H9 (cell line): ENCODE data around the gene COMT. TPM values are rescaled to one million over a fixed set of nuclear protein-coding genes. Genes with fewer than 3 reads are reported as not detected.

Experiments used
- DNase-seq: peaks from one replicate; pipeline ENCODE4 v3.0.0-alpha.2; 2017
- H2AFZ ChIP-seq: one replicate; pipeline ENCODE4 v1.6.1; 2013; ENCODE audit warnings: mild to moderate bottlenecking, low read length, control low read depth, moderate library complexity
- H2AK5ac ChIP-seq: 2 replicates; pipeline ENCODE4 v1.6.1; 2013; ENCODE audit warnings: low read length, control low read depth, mixed read lengths; ENCODE audit not compliant: insufficient read length
- H2BK120ac ChIP-seq: one replicate; pipeline ENCODE4 v1.6.1; 2013; ENCODE audit warnings: low read depth, mild to moderate bottlenecking, low read length, control low read depth, inconsistent platforms; ENCODE audit not compliant: poor library complexity, severe bottlenecking
- H2BK12ac ChIP-seq: 2 replicates; pipeline ENCODE4 v1.6.1; 2013; ENCODE audit warnings: low read length, control low read depth, mixed read lengths, low read depth; ENCODE audit not compliant: insufficient read length
- H2BK15ac ChIP-seq: 2 replicates; pipeline ENCODE4 v1.6.1; 2013; ENCODE audit warnings: low read depth, low read length, control low read depth
- H2BK20ac ChIP-seq: one replicate; pipeline ENCODE4 v1.6.1; 2013; ENCODE audit warnings: low read depth, mild to moderate bottlenecking, low read length, control low read depth, inconsistent platforms; ENCODE audit not compliant: poor library complexity, severe bottlenecking
- H2BK5ac ChIP-seq: 2 replicates; pipeline ENCODE4 v1.6.1; 2013; ENCODE audit warnings: low read length, control low read depth, mixed read lengths; ENCODE audit not compliant: insufficient read length
- H3K14ac ChIP-seq: 2 replicates; pipeline ENCODE4 v1.6.1; 2013; ENCODE audit warnings: low read length, control low read depth; ENCODE audit not compliant: insufficient read depth
- H3K18ac ChIP-seq: 2 replicates; pipeline ENCODE4 v1.6.1; 2013; ENCODE audit warnings: low read depth, mild to moderate bottlenecking, mixed read lengths, low read length, control low read depth; ENCODE audit not compliant: insufficient read length
- H3K23ac ChIP-seq: 2 replicates; pipeline ENCODE4 v1.6.1; 2013; ENCODE audit warnings: low read length, control low read depth, mixed read lengths, low read depth; ENCODE audit not compliant: insufficient read length
- H3K23me2 ChIP-seq: 2 replicates; pipeline ENCODE4 v1.6.1; 2013; ENCODE audit warnings: low read depth, mild to moderate bottlenecking, mixed read lengths, low read length, control low read depth; ENCODE audit not compliant: insufficient read length, poor library complexity, severe bottlenecking
- H3K27ac ChIP-seq: 2 replicates; pipeline ENCODE4 v1.5.1; 2013; ENCODE audit warnings: low read length, control low read depth, mixed read lengths, low read depth; ENCODE audit not compliant: insufficient read length
- H3K27me3 ChIP-seq: 2 replicates; pipeline ENCODE4 v1.6.1; 2013; ENCODE audit warnings: low read length, control low read depth, inconsistent platforms; ENCODE audit not compliant: insufficient read depth
- H3K4ac ChIP-seq: 2 replicates; pipeline ENCODE4 v1.6.1; 2013; ENCODE audit warnings: low read depth, mild to moderate bottlenecking, control low read depth, inconsistent platforms, low read length, moderate library complexity
- H3K4me1 ChIP-seq: 2 replicates; pipeline ENCODE4 v1.6.1; 2013; ENCODE audit warnings: low read length, control low read depth, inconsistent platforms; ENCODE audit not compliant: insufficient read depth
- H3K4me2 ChIP-seq: 2 replicates; pipeline ENCODE4 v1.6.1; 2013; ENCODE audit warnings: low read length, control low read depth, mixed read lengths; ENCODE audit not compliant: insufficient read length, insufficient read depth
- H3K56ac ChIP-seq: 2 replicates; pipeline ENCODE4 v1.6.1; 2013; ENCODE audit warnings: low read depth, mild to moderate bottlenecking, mixed read lengths, low read length, control low read depth; ENCODE audit not compliant: insufficient read length
- H3K79me1 ChIP-seq: 2 replicates; pipeline ENCODE4 v1.6.1; 2013; ENCODE audit warnings: low read depth, mild to moderate bottlenecking, moderate library complexity, low read length, control low read depth, inconsistent platforms; ENCODE audit not compliant: insufficient read depth, poor library complexity, severe bottlenecking
- H3K79me2 ChIP-seq: 2 replicates; pipeline ENCODE4 v1.6.1; 2013; ENCODE audit warnings: low read length, control low read depth, inconsistent platforms; ENCODE audit not compliant: insufficient read depth
- H3K9ac ChIP-seq: 2 replicates; pipeline ENCODE4 v1.6.1; 2013; ENCODE audit warnings: low read length, control low read depth, mixed read lengths; ENCODE audit not compliant: insufficient read length; ENCODE audit errors: extremely low read depth
- H3K9me3 ChIP-seq: one replicate; pipeline ENCODE4 v1.6.1; 2013; ENCODE audit warnings: low read depth, low read length, inconsistent platforms; ENCODE audit not compliant: control insufficient read depth
- H3T11ph ChIP-seq: one replicate; pipeline ENCODE4 v1.6.1; 2013; ENCODE audit warnings: mild to moderate bottlenecking, low read length, control low read depth, inconsistent platforms
- H4K20me1 ChIP-seq: one replicate; pipeline ENCODE4 v1.6.1; 2013; ENCODE audit not compliant: control insufficient read depth, insufficient read length, insufficient read depth
- H4K5ac ChIP-seq: 2 replicates; pipeline ENCODE4 v1.6.1; 2013; ENCODE audit warnings: low read depth, mild to moderate bottlenecking, mixed read lengths, low read length, control low read depth; ENCODE audit not compliant: insufficient read length
- H4K8ac ChIP-seq: replicated peaks from 2 replicates; pipeline ENCODE4 v1.6.1; 2013; ENCODE audit warnings: low read length, control low read depth, mixed read lengths, low read depth; ENCODE audit not compliant: insufficient read length
- H4K91ac ChIP-seq: 2 replicates; pipeline ENCODE4 v1.6.1; 2013; ENCODE audit warnings: low read depth, mild to moderate bottlenecking, moderate library complexity, mixed read lengths, low read length, control low read depth; ENCODE audit not compliant: insufficient read length
- H3K27ac Mint-ChIP-seq, 3 experiments: 2 replicates in 2 of 3; 3 replicates in 1 of 3; pipeline ENCODE4 v1.8.0; 2020 to 2021; ENCODE audit warnings: mixed read lengths in 3 of 3, mild to moderate bottlenecking in 1 of 3, moderate library complexity in 1 of 3
- H3K27me3 Mint-ChIP-seq: 2 replicates; pipeline ENCODE4 v1.8.0; 2021; ENCODE audit warnings: low read depth, mild to moderate bottlenecking, moderate library complexity, mixed read lengths
- H3K36me3 Mint-ChIP-seq, 3 experiments: 2 replicates in 2 of 3; 3 replicates in 1 of 3; pipeline ENCODE4 v1.8.0; 2020 to 2021; ENCODE audit warnings: low read depth in 3 of 3, mixed read lengths in 3 of 3; ENCODE audit not compliant: insufficient read depth in 1 of 3
- H3K4me1 Mint-ChIP-seq, 2 experiments: 2 replicates each; pipeline ENCODE4 v1.8.0; 2020; ENCODE audit warnings: mixed read lengths in 2 of 2
- H3K4me3 Mint-ChIP-seq, 2 experiments: 2 replicates in 1 of 2; 3 replicates in 1 of 2; pipeline ENCODE4 v1.8.0; 2020 to 2021; ENCODE audit warnings: mild to moderate bottlenecking in 2 of 2, mixed read lengths in 2 of 2, moderate library complexity in 1 of 2
- H3K9me3 Mint-ChIP-seq, 2 experiments: 2 replicates in 1 of 2; 3 replicates in 1 of 2; pipeline ENCODE4 v1.8.0; 2020; ENCODE audit warnings: mild to moderate bottlenecking in 2 of 2, mixed read lengths in 2 of 2, moderate library complexity in 1 of 2
- CTCF ChIP-seq: fragments of 200-600 bp; sonication (generic); conservative IDR thresholded peaks from 3 replicates; pipeline ENCODE4 v1.8.0; 2021; ENCODE audit warnings: antibody characterized with exemption, mild to moderate bottlenecking
- WGBS: extraction: QIAGEN DNeasy Blood & Tissue Kit; methylation state at CpG from one replicate; pipeline ENCODE4 v1.1.7; 2013; ENCODE audit warnings: missing lambda C conversion rate, low lambda C conversion rate, mixed read lengths; ENCODE audit not compliant: insufficient read length; ENCODE audit errors: extremely low coverage; 5-methylcytosine and 5-hydroxymethylcytosine counted together
- total RNA-seq: library from RNA; stranded (reverse); gene quantifications from 2 replicates; pipeline ENCODE4 v1.2.1, GENCODE V29; 2021

COMT gene
- total RNA-seq, 1 experiment from 2014 or later, result 42.2 TPM

GRCh38 chr22:19962246-19962908 lies 20.8 kb downstream of the COMT start:
- no peak overlapping the region for H2BK15ac ChIP-seq
- H3K4me1 ChIP-seq, result peaks cover 2% of the 10 kb centered on the region; the same call in 1 of the 2 replicates
- H2BK12ac ChIP-seq, result no peak overlapping the region
- H4K5ac ChIP-seq, result no peak overlapping the region
- no peaks in the 10 kb centered on the region for H3K9me3 ChIP-seq
- TF ChIP-seq CTCF, result peak; percentile 86
- no peak overlapping the region for H3K14ac ChIP-seq
- Mint-ChIP-seq H3K27me3 (no peaks in the 10 kb centered on the region; the same call in 1 of the 2 replicates), H3K4me1 (peaks cover 25 to 35% of the 10 kb centered on the region in 2 experiments), H3K36me3 (peaks cover 0 to 19% (median 11%) of the 10 kb centered on the region in 3 experiments; a peak in 3 of 7 replicates), H3K27ac (peak overlapping the region in 2 of 3 experiments; percentile 32 to 95; a peak in 3 of 7 replicates), H3K4me3 (peak overlapping the region; percentile 43 to 70; a peak in 4 of 5 replicates), H3K9me3 (no peaks in the 10 kb centered on the region)
- H3K79me2 ChIP-seq, result no peaks in the 10 kb centered on the region
- H3K4me2 ChIP-seq, result peak overlapping the region; percentile 30
- H2AFZ ChIP-seq, result no peak overlapping the region
- no peak overlapping the region for H3K4ac ChIP-seq
- H3K56ac ChIP-seq, result no peak overlapping the region
- H2BK20ac ChIP-seq, result no peak overlapping the region
- no peaks in the 10 kb centered on the region for H3K79me1 ChIP-seq
- H3K27ac ChIP-seq, result no peak overlapping the region
- H4K20me1 ChIP-seq, result no peaks in the 10 kb centered on the region
- no peak overlapping the region for H2AK5ac ChIP-seq
- H2BK5ac ChIP-seq, result no peak overlapping the region
- no peak overlapping the region for H4K91ac ChIP-seq
- no peak overlapping the region for H2BK120ac ChIP-seq
- peak; percentile 97 for DNase-seq
- WGBS, result no CpG with 5 or more reads among the region's 22 CpGs
- no peak overlapping the region for H3K9ac ChIP-seq
- no peak overlapping the region for H3K23ac ChIP-seq
- H3K18ac ChIP-seq, result no peak overlapping the region
- no peaks in the 10 kb centered on the region for H3K23me2 ChIP-seq
- H3T11ph ChIP-seq, result no peak overlapping the region
- H4K8ac ChIP-seq, result no peak overlapping the region
- no peaks in the 10 kb centered on the region for H3K27me3 ChIP-seq
